Fibroblast of lung (primary cell): ENCODE results near the gene B3GALT5. TPM values are rescaled to one million over a fixed set of nuclear protein-coding genes. Genes with fewer than 3 reads are reported as not detected.

ENCODE experiments used
- DNase-seq, 2 donors: peaks; one replicate each; pipeline versions ENCODE4 v3.0.0 to v3.0.0-alpha.2; 2010; ENCODE audit warnings: low read depth in 2 of 2
- H2AFZ ChIP-seq: 2 replicates; pipeline ENCODE4 v1.5.1; 2012; ENCODE audit warnings: low read length, control low read depth, inconsistent platforms
- H3K27ac ChIP-seq: 2 replicates; pipeline ENCODE4 v1.5.1; 2011; ENCODE audit warnings: low read length, control low read depth; ENCODE audit not compliant: insufficient read depth
- H3K27me3 ChIP-seq: 2 replicates; pipeline ENCODE4 v1.5.1; 2011; ENCODE audit warnings: mild to moderate bottlenecking, low read length; ENCODE audit not compliant: control insufficient read depth, insufficient read depth
- H3K36me3 ChIP-seq: 2 replicates; pipeline ENCODE4 v1.5.1; 2011; ENCODE audit warnings: low read length; ENCODE audit not compliant: control insufficient read depth, insufficient read depth
- H3K4me1 ChIP-seq: 2 replicates; pipeline ENCODE4 v1.5.1; 2011; ENCODE audit warnings: low read length; ENCODE audit not compliant: control insufficient read depth, insufficient read depth; ENCODE audit errors: extremely low read depth
- H3K4me2 ChIP-seq: 2 replicates; pipeline ENCODE4 v1.5.1; 2011; ENCODE audit warnings: low read length, control low read depth; ENCODE audit not compliant: insufficient read depth; ENCODE audit errors: extremely low read depth
- H3K4me3 ChIP-seq, 4 experiments: fragments of 200-600 bp in 1 of 4; sonication (generic) in 1 of 4; replicated peaks in 1 of 4; 2 replicates each; pipeline ENCODE4 v1.5.1; 2011 to 2016; ENCODE audit warnings: low read length in 4 of 4, low read depth in 3 of 4, mild to moderate bottlenecking in 3 of 4, control low read depth in 2 of 4, inconsistent platforms in 1 of 4, mixed read lengths in 1 of 4; ENCODE audit not compliant: insufficient read depth in 1 of 4; ENCODE audit errors: control extremely low read depth in 1 of 4
- H3K79me2 ChIP-seq: 2 replicates; pipeline ENCODE4 v1.5.1; 2012; ENCODE audit warnings: mild to moderate bottlenecking, low read length, inconsistent platforms; ENCODE audit not compliant: control insufficient read depth, insufficient read depth
- H3K9ac ChIP-seq: 2 replicates; pipeline ENCODE4 v1.5.1; 2011; ENCODE audit warnings: mild to moderate bottlenecking, low read length, control low read depth; ENCODE audit not compliant: insufficient read depth
- H3K9me3 ChIP-seq: 2 replicates; pipeline ENCODE4 v1.5.1; 2012; ENCODE audit warnings: low read depth, low read length; ENCODE audit not compliant: control insufficient read depth, insufficient read depth
- H4K20me1 ChIP-seq: 2 replicates; pipeline ENCODE4 v1.5.1; 2011; ENCODE audit warnings: low read length; ENCODE audit not compliant: control insufficient read depth, insufficient read depth; ENCODE audit errors: extremely low read depth
- CTCF ChIP-seq, 2 donors: IDR thresholded peaks in 1 of 2; conservative IDR thresholded peaks in 1 of 2; 1 replicate in 1 of 2; 2 replicates in 1 of 2; pipeline ENCODE4 v1.5.1; 2011 to 2012; ENCODE audit warnings: low read length in 2 of 2, control low read depth in 1 of 2, inconsistent platforms in 1 of 2, low read depth in 1 of 2, mild to moderate bottlenecking in 1 of 2
- EZH2 ChIP-seq: IDR thresholded peaks from 2 replicates; pipeline ENCODE4 v1.5.1; 2012; ENCODE audit warnings: low read length, control low read depth, mild to moderate bottlenecking; ENCODE audit errors: missing control alignments
- polyA plus RNA-seq, 2 donors: library from polyadenylated mRNA; depleted of rRNA in 1 of 2; stranded (reverse) in 1 of 2; unstranded in 1 of 2; fragments of >200 nt; gene quantifications; 2 replicates each; pipeline ENCODE4 v1.2.1, GENCODE V29; 2011 to 2012; ENCODE audit warnings: missing spikeins in 1 of 2
- total RNA-seq: library from RNA; depleted of rRNA; stranded (reverse); fragments of >200 nt; gene quantifications from 2 replicates; pipeline ENCODE4 v1.2.1, GENCODE V29; 2014

Gene B3GALT5
- total and polyA plus RNA-seq, 2 donors (not counting 1 experiment from before 2014, with no cell fraction given): under 0.01 TPM

GRCh38 chr21:39638281-39638680, 25.5 kb downstream of the B3GALT5 start:
- H3K9ac ChIP-seq: no peak overlapping the region
- H3K4me1 ChIP-seq: peaks cover under 1% of the 10 kb centered on the region
- H3K4me3 ChIP-seq: no peak overlapping the region
- H3K79me2 ChIP-seq: no peaks in the 10 kb centered on the region
- DNase-seq: no peak
- H3K27ac ChIP-seq: no peak overlapping the region
- H3K36me3 ChIP-seq: no peaks in the 10 kb centered on the region
- no peak overlapping the region for H2AFZ ChIP-seq
- no peaks in the 10 kb centered on the region for H3K9me3 ChIP-seq
- no peaks in the 10 kb centered on the region for H4K20me1 ChIP-seq
- TF ChIP-seq EZH2 (no peak), CTCF (conservative IDR thresholded peaks at IDR 0.05 in 1 of 2, IDR thresholded peaks at IDR 0.05 in 1 of 2; ENCODE audit: low read depth in 1 of 2, low read length in 2 of 2) (no peak)
- no peak overlapping the region for H3K4me2 ChIP-seq
- no peaks in the 10 kb centered on the region for H3K27me3 ChIP-seq

GRCh38 chr21:39640754-39641153, 28.0 kb downstream of the B3GALT5 start:
- no peak overlapping the region for H2AFZ ChIP-seq
- no peaks in the 10 kb centered on the region for H4K20me1 ChIP-seq
- H3K4me3 ChIP-seq: no peak overlapping the region
- H3K79me2 ChIP-seq: no peaks in the 10 kb centered on the region
- H3K27me3 ChIP-seq: no peaks in the 10 kb centered on the region
- H3K4me2 ChIP-seq: no peak overlapping the region
- no peak for DNase-seq
- H3K9me3 ChIP-seq: no peaks in the 10 kb centered on the region
- H3K27ac ChIP-seq: no peak overlapping the region
- H3K9ac ChIP-seq: no peak overlapping the region
- H3K36me3 ChIP-seq: no peaks in the 10 kb centered on the region
- H3K4me1 ChIP-seq: no peaks in the 10 kb centered on the region
- TF ChIP-seq CTCF (conservative IDR thresholded peaks at IDR 0.05 in 1 of 2, IDR thresholded peaks at IDR 0.05 in 1 of 2; ENCODE audit: low read depth in 1 of 2, low read length in 2 of 2) (no peak), EZH2 (no peak)

- Histone ChIP-seq H3K27me3 (no peaks in the 10 kb centered on the region), H3K9me3 (no peaks in the 10 kb centered on the region), H3K4me3 (no peak overlapping the region), H3K36me3 (no peaks in the 10 kb centered on the region), H4K20me1 (no peaks in the 10 kb centered on the region), H3K4me2 (no peak overlapping the region), H3K9ac (no peak overlapping the region), H2AFZ (no peak overlapping the region), H3K4me1 (no peaks in the 10 kb centered on the region), H3K79me2 (no peaks in the 10 kb centered on the region), H3K27ac (no peak overlapping the region)
- no peak for DNase-seq
- no peak for TF ChIP-seq CTCF (conservative IDR thresholded peaks at IDR 0.05 in 1 of 2, IDR thresholded peaks at IDR 0.05 in 1 of 2; ENCODE audit: low read depth in 1 of 2, low read length in 2 of 2)
- TF ChIP-seq EZH2: no peak
Measured at GRCh38 chr21:39641827-39642450, 29.2 kb downstream of the B3GALT5 start.
